ENCODE measurements around the gene ACER3. TPM values are rescaled to one million over a fixed set of nuclear protein-coding genes. Genes with fewer than 3 reads are reported as not detected.

Gene ACER3
- total RNA-seq, 1 experiment from 2014 or later, result 13.7 TPM

DNA sequence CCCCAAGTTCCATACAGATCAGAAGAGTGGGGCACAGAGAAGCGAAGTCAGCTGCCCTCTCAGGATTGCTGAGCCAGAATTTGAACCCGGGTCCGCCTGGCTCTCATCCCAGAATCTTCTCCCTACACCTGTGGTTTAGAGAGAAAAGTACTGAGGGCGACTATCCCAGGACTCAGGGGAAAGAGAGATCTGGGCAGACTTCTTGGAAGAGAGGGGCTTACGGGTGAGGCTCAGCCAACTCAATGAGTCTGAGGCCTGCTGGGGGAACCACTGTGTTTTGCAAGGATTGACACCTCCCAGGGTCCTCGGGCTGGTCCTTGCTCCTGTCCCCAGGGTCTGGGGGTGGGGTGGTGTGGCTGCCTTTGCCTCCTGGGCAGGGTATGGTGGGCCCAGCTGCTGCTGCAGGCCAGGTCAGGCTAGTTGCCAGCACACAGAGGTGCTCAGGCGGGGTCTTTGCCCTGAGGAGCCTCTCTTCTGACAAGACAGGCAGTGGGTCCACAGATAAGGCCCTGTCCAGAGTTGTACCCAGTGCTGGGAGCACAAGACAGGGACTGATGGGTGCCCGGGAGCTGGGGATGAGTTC, 207.2 kb downstream of the ACER3 start:
- Mint-ChIP-seq H3K36me3 (no peaks in the 10 kb centered on the region), H3K9me3 (no peaks in the 10 kb centered on the region), H3K27me3 (ENCODE audit: low read depth) (peaks cover 21% of the 10 kb centered on the region), H3K4me1 (peaks cover 26% of the 10 kb centered on the region), H3K27ac (no peak overlapping the region), H3K4me3 (peak overlapping the region; percentile 75)
- ATAC-seq, result no peak
- CTCF ChIA-PET, result interaction anchor here (1.0 to 1.5 kb wide), 2 partner anchors 23 to 47 kb away, joined by 4 read pairs; no protein-coding TSS in a partner anchor
- DNase-seq (ENCODE audit: low spot score), result no peak
- TF ChIP-seq TEAD4 (CRISPR knock-in tag; IDR thresholded peaks at IDR 0.05) (no peak), ZBTB21 (CRISPR knock-in tag; IDR thresholded peaks at IDR 0.05; ENCODE audit: borderline replicate concordance) (no peak), SOX15 (CRISPR knock-in tag; IDR thresholded peaks at IDR 0.05) (no peak), RORB (CRISPR knock-in tag; IDR thresholded peaks at IDR 0.05) (no peak)
- TF ChIP-seq, protein P1, sequence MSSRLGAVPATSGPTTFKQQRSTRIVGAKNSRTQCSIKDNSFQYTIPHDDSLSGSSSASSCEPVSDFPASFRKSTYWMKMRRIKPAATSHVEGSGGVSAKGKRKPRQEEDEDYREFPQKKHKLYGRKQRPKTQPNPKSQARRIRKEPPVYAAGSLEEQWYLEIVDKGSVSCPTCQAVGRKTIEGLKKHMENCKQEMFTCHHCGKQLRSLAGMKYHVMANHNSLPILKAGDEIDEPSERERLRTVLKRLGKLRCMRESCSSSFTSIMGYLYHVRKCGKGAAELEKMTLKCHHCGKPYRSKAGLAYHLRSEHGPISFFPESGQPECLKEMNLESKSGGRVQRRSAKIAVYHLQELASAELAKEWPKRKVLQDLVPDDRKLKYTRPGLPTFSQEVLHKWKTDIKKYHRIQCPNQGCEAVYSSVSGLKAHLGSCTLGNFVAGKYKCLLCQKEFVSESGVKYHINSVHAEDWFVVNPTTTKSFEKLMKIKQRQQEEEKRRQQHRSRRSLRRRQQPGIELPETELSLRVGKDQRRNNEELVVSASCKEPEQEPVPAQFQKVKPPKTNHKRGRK (CRISPR knock-in tag; IDR thresholded peaks at IDR 0.05; ENCODE audit: borderline replicate concordance), result no peak
- POLR2A ChIA-PET, result no interaction called here

DNA sequence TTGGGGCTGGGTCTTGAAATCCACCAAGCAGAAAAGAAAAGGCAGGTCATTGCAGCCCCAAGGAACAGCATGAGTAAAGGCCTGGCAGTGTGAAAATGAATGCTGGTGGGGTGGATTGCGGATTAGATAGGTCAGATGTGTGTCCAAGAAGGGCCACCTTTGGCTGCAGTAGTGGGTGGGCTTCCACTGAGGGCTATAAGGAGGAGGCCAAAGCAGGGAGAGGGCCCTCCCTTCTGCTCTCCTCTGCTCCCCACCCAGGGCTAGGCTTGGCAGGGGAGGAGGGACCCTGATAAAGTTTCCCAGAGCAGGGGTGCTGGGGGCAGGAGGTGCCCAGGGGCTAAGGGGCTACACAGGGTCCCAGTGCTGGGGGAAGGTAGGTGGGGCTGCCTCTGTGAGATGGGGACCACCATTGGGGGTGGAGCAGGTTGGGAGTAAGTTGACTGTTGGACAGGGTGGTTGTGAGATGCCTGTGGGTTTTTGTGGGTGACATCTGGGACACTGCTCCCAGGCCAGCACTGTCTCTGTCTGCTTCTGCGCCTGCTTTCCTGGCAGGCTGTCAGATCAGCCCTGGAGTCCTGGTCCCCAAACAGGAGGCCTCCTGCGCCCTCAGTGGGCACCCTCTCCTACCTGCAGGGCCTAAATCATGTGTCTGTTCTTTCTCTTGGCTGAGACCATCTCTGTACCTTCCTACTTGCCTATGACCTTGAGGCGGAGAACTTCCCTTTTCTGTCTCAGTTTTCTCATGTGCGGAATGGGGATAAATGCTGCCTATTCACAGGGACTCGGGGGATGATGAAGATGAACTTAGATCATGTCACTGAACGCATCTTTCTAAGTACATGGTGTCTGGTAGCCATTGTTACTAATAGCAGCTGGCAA, 208.0 kb downstream of the ACER3 start:
- Mint-ChIP-seq H3K36me3 (no peaks in the 10 kb centered on the region), H3K4me3 (no peak overlapping the region), H3K4me1 (peaks cover 26% of the 10 kb centered on the region), H3K27ac (no peak overlapping the region), H3K9me3 (no peaks in the 10 kb centered on the region), H3K27me3 (ENCODE audit: low read depth) (peaks cover 21% of the 10 kb centered on the region)
- CTCF ChIA-PET, result interaction anchor here (0.8 to 1.0 kb wide), 2 partner anchors 22 to 23 kb away, joined by 4 to 6 read pairs; no protein-coding TSS in a partner anchor
- POLR2A ChIA-PET, result no interaction called here
- ATAC-seq (no peak), DNase-seq (ENCODE audit: low spot score) (no peak)
- no peak for TF ChIP-seq NR3C1 (CRISPR knock-in tag; conservative IDR thresholded peaks at IDR 0.05; ENCODE audit: low read depth)

DNA sequence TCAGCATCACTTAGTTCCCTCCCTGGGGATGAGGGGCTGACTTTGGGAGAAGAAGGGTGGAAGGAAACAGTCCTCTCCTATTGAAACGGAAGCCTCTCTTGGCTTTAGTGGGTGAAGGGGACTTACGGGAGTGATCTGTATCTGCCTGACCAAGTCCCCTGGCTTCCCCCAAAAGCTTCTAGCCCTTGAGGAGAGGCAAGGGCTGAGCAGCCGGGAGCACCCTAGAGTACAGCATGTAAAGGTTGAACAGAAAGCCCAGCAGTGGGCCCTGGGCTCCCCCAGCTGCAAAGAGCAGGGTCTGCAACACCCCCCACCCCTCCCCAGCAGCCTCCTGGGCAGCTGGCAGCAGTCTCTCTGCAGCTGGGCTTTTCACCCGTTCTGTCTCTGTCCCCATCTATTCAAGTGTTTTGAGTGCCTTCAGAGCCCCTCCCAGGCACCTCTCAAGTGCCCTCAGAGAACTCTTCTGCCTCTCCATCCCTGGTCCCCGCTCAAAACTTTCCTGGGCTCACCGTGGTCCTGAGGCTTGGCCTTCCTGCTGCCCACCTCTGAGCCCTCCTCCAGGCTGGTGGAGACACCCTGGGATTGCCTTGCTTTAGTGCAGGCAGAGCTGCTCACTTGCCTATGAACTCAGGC, 208.7 kb downstream of the ACER3 start:
- no peak for DNase-seq (ENCODE audit: low spot score)
- no peak overlapping the region for H3K27ac Mint-ChIP-seq
- H3K4me1 Mint-ChIP-seq, result peaks cover 26% of the 10 kb centered on the region
- POLR2A ChIA-PET, result no interaction called here
- TF ChIP-seq OVOL2 (CRISPR knock-in tag; IDR thresholded peaks at IDR 0.05; ENCODE audit: borderline replicate concordance) (no peak), TP53 (CRISPR knock-in tag; IDR thresholded peaks at IDR 0.05) (no peak), IRF2 (CRISPR knock-in tag; IDR thresholded peaks at IDR 0.05; ENCODE audit: borderline replicate concordance, low read depth) (no peak), ZNF416 (CRISPR knock-in tag; IDR thresholded peaks at IDR 0.05) (no peak), NR3C1 (CRISPR knock-in tag; conservative IDR thresholded peaks at IDR 0.05; ENCODE audit: low read depth) (no peak), FOXP1 (CRISPR knock-in tag; IDR thresholded peaks at IDR 0.05; ENCODE audit: borderline replicate concordance) (no peak), MXD4 (CRISPR knock-in tag; IDR thresholded peaks at IDR 0.05; ENCODE audit: borderline replicate concordance) (no peak), EMX1 (CRISPR knock-in tag; IDR thresholded peaks at IDR 0.05) (no peak), NFATC4 (CRISPR knock-in tag; IDR thresholded peaks at IDR 0.05) (no peak), GABPB1 (CRISPR knock-in tag; IDR thresholded peaks at IDR 0.05) (no peak)
- TF ChIP-seq, protein P2, sequence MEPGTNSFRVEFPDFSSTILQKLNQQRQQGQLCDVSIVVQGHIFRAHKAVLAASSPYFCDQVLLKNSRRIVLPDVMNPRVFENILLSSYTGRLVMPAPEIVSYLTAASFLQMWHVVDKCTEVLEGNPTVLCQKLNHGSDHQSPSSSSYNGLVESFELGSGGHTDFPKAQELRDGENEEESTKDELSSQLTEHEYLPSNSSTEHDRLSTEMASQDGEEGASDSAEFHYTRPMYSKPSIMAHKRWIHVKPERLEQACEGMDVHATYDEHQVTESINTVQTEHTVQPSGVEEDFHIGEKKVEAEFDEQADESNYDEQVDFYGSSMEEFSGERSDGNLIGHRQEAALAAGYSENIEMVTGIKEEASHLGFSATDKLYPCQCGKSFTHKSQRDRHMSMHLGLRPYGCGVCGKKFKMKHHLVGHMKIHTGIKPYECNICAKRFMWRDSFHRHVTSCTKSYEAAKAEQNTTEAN (CRISPR knock-in tag; IDR thresholded peaks at IDR 0.05), result no peak
- CTCF ChIA-PET, result interaction anchor here (0.8 to 1.6 kb wide), 2 partner anchors 22 to 45 kb away, joined by 6 read pairs; no protein-coding TSS in a partner anchor
- no peak overlapping the region for H3K4me3 Mint-ChIP-seq
- no peaks in the 10 kb centered on the region for H3K36me3 Mint-ChIP-seq
- H3K9me3 Mint-ChIP-seq, result no peaks in the 10 kb centered on the region
- ATAC-seq, result no peak
- peaks cover 17% of the 10 kb centered on the region for H3K27me3 Mint-ChIP-seq (ENCODE audit: low read depth)

Measured in WTC11 (cell line).